Occipital lobe (tissue), 2 donors: ENCODE measurements around the gene ADGRL2. TPM values are rescaled to one million over a fixed set of nuclear protein-coding genes. Genes with fewer than 3 reads are reported as not detected.

ENCODE experiments used
- DNase-seq: peaks from one replicate; lab custom pipeline; 2025; lab: John Stamatoyannopoulos, UW
- total RNA-seq: library from RNA; depleted of rRNA; stranded (reverse); fragments of >200 nt; gene quantifications from one replicate; pipeline ENCODE4 v1.2.3, GENCODE V29; 2014

Gene ADGRL2
- total RNA-seq, 1 donor from 2014 or later: 130 TPM

DNA sequence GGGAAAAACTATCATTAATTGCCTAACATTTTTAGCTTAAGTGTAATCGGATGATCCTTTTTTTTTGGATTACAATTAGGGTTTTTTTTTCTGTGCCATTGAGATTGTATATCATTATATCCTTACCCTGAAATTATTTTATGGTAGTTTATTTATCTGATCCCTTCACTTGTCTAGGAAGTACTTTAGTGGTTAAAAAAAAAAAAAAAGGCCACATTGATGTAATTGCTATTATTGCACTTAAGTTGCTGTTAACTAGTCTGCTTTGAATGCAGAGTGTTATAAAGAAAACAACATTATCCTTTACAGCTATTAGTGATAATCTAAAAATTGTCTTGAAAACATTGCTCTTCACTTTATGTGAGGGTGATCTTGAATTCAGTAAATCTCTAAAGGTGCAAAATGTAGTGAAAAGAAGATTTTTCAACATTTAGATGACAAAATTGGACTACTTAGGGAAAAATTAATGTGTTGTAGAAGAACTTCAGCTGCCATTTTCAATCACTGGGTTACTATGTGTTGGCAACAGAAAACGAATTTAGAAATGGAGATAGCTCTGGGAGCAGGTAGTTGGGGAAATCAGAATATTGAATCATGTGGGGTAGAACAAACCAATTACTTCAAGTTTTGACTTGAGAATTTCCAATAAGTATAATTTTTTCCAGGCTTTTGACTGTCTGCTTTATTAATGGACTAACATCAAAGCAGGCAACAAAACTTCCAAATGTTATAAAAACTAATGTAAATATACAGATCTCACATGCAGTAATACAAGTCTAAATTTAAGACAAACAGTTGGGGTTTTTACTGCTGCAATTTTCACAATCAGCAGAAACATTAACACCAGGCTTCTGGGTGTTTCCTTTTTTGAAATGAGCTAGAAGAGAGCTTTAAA, 5.0 kb downstream of the ADGRL2 start:
- DNase-seq: no peak

DNA sequence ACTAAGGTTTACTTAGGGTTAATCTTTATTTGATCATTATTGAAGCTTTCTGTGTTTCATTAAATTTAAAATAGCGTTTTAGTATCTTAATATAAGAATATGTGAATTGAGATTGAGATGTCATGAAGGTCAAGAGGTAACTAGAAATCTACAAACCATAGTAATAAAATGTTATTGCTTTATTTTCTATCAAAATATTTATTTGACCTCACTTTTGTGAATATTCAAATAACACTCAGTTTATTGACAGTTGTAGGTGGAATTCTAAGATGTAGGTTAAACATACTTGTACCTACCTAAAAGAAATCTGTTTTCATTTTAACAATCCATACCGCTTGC, 5.7 kb downstream of the ADGRL2 start:
- DNase-seq: no peak

DNA sequence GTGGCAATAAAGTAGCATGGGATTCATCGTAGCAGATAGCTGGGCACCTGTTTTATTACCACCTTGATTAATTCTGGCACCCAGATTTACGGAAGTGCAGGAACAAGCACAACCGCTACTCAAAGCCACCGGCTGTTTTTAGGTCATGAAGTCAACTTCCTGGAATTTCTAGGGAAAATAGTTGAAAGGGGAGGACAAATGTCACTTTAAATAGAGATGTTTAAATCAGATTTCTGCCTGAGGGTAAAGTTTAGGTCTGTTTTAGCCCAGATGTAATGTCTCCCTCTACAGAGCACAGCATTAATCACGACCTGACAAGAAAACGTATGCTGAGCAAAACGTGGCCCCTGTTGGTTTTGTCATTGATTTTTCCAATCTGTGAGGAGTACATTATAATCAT, 8.0 kb downstream of the ADGRL2 start:
- no peak for DNase-seq

DNA sequence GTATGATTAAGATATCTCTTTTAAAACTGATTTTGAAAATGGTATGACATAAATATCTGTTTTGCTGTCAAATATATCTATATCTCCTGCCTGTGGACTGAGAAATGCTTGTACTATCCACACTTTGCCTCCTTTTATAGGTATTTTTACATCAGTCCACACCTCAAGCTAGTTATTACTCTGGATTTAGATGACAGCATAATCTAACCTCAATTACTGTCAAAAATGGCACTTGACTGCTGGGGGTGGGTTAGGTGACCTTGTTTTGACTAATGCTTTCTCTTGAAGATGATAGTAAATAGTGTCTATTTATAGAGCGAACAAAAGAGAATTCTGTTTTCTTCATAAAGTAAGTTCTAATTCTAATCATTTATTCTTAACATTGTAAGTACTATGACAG, 9.1 kb downstream of the ADGRL2 start:
- no peak for DNase-seq

DNA sequence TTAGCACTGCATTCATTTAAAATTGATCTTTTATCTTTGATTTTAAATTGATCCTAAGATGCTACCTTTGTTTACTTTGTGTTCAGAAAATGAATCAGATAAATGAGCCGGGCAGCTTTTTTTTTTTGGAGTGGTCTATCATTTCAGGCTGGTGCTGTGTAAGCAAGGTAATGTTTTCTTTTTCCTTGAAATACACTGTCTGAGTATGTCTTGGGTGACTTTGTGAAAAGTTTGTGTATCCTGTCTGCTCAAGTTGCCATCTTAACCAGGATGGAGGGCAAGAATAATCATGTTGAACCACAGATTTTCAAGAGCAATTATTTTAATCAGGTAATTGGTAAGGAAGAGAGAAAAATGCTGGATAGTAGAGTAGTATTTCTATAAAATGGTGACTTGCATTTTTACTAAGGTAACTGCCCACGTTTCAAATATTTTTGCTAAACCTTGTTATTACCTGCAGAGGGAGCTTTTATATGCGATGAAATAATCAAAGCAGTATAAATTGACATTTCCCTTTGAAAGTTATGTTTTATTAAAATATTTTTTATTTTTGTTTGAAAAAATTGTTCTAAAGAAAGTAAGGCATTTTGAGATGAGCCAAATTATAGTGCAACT, 11.1 kb downstream of the ADGRL2 start:
- no peak for DNase-seq

DNA sequence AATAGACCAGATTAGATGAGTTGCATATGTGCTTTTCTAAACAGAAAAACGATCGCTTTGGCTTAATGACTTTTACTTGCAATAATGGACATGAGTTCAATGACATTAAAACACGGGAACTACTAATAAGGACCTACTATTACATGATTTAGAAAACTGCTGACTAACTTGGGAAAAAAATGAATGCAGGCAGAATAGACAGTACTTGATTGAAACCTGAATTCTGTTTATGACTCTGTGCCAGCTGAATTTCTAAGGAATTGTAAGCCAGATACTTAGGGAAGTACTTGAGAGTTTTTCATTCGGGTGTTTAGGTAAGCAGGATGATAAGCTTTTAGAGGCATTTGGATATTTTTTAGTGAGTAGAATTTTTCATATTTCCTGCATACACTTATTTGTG, 12.0 kb downstream of the ADGRL2 start:
- no peak for DNase-seq

DNA sequence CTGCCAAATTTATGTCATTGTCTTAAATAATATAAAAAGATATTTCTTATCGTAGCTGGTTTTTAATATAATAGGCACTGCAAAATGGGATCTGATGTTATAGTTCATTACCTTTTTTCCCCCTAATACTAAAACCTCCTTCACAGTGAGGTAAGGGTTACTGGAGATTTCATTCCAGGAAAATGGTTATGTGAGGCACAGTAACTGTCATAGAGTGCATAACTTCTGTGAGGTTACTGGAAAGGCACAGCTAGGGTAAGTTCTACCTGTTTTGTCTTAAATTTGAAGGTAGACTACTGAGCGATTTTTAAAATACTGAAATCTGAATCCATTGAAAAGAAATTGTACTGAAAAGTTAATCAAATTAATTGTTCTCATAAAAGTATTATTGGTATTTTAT, 13.0 kb downstream of the ADGRL2 start:
- DNase-seq: no peak

DNA sequence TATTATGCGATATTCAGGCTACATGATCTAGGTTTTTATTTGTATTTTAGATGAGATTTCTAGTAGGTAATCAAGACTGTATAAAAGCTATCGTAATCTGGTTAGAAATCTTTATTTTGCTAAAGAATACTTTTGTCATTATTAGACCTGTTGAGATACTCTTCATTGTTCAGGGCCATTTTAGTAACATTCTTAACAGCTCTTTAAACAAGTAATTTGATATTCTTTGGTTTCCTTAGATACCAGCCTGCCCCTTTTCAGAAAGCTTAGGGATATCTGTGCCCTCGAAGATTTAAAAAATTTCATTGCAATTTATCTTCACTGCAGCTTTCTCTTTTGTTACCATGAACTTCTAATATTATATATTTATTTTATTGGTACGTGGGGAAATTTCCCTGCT, 18.9 kb downstream of the ADGRL2 start:
- no peak for DNase-seq

DNA sequence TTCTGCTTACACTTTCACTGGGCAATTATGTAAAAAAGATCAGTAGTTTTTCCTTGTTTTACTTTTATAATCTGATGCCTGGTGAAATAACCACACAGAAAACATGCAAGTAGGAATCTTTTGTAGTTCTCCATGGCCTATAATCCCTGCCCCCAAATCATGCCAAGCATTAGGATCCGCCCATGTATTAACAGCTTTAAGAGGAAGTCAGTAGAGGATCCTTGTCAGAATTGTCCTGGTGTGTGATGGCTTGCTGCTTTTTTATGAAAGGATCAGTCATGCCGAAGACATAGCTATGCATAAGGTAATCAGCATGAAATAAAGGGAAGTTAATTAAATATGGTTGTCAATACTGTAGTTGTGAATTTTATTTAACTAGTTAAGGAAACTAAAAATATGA, 20.0 kb downstream of the ADGRL2 start:
- DNase-seq: no peak

DNA sequence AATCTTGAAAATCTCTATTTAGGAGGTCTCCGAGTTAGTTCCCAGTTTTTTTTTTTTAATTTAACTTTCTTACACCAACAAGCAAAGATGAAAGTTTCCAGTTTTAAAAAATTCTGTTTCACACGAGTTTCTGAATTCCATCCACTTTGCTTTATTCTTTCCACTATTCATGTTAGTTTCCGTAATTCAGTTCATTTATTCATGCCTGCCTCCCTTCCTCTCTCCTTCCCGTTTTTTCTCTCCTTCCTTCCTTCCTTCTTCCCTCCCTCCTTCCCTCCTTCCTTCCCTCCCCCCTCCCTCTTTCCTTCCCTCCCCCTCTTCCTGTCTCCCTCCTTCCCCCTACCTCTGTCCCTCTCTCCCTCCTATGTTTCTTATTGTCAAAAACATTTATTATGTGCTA, 22.3 kb downstream of the ADGRL2 start:
- DNase-seq: no peak

DNA sequence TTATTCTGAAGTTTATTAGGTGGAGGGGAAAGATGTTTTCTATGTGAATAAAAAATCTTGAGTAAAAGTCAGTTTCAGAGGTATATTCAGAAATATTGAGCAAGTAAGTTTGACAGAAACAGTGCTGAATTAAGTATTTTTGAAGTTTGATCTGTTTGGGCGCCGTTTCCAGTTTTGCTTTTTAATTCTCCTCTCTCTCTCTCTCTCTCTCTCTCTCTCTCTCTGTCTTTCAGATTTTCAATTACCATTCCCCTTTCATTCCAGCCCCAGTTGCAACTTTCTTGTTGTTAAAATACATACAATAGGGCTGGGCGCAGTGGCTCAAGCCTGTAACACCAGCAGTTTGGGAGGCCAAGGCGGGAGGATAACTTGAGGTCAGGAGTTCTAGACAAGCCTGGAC, 24.0 kb downstream of the ADGRL2 start:
- DNase-seq: no peak

DNA sequence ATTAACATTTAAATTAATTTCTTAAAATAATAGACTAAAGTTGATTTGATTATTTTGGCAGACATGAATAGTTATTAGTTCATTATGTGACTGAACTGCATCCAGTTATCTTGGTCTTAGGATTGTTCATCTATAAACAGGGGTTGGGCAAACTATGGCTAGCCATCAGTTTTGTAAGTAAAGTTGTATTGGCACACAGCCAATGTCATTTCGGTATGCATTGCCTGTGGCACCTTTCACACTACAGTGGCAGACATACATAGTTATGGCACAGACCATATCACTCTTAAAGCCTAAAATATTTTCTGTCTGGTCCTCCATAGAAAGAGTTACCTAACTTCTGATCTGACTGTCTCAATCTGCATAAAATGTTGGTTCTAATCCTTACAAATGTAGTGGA, 27.2 kb downstream of the ADGRL2 start:
- DNase-seq: no peak

DNA sequence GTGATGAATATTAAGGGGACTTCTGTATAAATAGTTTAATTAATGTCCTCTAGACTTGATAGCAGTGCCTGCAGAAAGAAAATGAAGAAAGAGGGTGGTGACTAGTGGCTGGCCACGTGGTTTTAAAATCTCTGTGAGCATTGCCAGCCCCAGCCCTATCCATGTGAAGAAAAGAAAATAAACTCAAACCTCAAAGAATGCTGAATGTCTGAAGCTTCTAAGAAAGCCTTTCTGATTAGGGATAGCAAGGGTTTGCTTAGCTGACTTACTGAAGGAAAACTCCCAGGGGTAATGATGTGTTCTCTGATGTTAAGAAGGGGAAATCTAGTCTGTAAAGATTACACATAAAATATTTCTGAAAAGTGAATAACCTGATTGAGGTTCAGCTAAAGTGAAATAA, 31.8 kb downstream of the ADGRL2 start:
- no peak for DNase-seq

DNA sequence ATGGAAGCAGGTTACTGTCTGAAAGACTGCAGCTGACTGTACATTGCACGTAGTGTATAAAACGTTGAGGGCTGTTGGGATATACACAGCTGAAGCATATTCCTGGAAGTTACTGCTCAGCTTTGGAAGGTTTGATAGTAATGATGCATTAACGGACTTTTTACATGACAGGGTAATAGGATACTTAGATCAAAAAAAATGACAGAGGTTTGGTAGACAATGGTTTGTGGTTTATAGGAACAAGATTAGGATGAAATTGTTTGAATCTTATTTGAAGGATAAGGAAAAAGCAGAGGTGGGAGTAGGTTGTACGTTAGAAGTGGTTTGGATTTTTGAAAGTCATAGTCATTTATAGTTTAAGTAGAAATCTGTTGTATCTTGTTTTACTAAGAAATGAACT, 33.0 kb downstream of the ADGRL2 start:
- DNase-seq: no peak

DNA sequence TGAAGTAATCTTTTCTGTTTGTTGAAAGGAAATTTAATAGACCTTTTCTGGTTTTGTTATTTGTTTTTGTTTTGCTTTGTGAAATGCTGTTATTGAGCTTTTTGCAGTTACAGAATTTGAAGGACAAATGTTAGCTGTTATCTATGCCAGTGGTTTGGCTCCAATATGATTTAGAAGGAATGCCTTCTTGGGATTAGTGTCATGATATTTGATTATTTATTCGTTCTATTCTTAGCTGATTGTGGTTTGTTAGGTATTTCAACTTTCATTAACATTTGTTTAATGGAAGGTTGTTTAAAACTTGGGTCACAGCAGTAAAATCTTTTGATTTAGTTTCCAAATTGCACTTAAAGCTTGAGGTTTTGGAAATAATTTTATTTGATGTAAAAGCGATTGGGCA, 33.5 kb downstream of the ADGRL2 start:
- DNase-seq: no peak

DNA sequence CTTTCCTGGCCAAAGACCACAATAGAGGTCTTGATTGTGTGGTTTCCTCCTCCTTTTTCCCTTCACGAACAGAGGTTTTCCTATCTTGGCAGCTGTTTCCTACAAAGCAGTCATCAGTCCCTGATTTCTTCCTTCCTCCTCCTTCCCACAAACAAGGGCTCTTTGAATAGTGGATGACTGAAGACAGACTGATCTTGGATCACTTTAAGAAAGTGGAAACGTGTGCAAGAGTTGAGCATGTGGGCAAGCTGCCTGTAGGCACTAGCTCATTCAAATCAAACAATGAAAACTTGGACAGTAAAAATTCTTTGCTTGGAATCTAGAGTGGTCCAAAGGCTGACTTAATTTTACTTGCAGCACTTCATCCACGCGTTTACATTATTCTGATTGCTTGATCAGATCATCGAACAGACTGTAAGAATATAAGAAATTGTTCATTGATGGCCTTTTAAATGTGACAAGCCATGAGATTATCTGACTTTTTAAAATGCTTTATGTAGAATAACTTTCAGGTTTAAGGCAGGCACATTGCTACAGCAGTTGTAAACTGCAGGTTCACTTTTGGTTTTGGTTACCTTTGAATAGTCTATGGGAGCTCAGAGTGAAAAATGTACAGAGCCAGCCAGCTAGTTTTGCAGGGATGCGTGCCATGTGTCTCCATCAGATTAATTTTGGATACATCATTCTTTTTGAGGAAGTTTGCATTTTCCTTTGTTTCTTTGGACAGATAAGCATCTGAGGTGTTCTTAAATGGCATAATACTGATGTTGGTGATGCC, 34.4 kb downstream of the ADGRL2 start:
- DNase-seq: no peak

DNA sequence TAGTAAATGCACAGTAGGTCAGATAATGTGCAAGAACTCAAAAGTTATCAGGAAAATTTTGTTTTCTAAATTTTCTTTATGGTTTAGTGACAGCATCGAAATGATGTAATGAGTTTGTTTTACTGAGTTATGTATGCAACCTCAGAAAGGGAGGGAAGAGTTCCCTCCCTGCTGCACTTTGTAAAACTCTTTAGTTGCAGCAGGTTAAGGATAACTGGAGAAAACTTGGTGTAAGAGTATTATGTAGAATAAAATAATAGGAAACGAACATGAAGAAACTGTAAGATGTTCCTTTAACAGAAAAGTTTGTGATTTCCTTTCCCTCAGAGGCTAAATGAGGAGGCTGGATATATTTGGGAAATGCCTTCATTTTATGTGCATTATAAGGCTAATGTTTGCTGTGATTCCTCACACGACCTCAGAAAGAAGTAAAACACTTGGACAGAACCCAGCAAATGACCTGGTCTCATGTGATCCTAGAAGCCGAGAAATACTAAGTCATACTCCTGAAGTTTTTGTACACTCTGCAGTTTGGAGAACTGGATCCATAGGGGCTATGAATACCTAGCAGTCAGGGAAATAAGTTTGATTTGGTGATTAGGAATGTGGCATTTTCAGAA, 35.4 kb downstream of the ADGRL2 start:
- DNase-seq: no peak

DNA sequence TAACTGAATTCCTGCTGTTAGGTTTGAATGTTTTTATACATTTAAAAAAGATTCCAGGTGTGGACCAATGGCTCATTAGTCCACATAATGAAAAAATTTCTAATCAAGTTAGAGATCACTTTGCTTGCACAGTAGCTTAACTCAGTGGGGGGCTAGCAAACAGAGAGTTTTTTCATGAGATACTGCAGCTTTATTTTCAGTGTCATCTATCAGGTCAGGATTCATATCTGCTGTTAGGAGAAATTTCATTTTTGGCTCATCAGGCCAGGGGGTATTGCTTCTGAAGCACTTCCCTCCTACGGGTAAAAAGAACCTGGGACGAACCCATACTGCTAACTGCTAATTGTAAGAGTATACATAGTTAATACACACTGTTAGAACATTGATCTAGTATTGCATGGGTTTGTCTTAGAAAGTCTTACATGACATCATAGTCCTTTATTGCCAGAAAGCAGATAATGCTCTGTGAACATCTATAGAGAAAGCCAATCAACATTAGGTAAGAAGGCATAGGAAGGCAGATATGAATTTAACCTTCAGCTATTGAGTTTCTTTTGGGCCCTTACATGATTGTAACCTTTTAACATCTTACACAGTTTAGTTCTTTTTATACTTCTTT, 38.0 kb downstream of the ADGRL2 start:
- no peak for DNase-seq

DNA sequence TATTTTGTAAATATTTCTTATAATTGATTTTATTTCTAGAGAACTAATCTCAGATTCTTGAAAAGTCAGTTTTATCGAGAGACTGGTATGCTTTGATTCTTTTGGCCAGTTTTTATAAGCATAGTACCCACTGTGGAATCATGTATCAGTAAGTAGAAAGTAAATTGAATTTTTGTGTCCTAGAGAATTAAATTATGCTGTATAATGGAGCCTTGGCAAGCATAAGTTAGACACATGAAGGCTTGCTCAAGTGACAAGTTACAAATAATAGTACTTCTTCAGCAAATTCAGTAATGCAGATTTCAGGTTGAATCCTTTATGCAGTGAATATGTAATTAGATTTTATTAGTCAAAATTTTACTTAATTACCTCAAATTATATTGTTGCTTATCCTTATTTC, 40.1 kb downstream of the ADGRL2 start:
- no peak for DNase-seq

DNA sequence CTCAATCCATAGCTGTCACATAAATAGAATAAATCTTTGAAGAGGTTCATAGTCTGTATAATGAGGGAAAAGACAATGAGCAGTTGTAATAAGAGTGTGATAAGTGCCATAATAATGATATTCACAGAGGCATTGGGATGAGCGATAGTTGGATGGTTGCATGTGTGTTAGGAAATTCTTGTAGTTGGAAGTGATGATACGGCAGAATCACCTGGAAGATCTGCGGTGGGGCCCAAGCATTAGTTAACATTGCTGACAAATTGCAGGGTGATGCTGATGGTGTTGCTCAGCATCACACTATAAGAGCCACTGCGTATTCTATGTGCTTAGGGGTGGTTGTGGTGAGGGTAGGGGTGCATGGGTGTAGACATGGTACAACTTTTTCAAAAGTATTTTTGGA, 41.1 kb downstream of the ADGRL2 start:
- no peak for DNase-seq

DNA sequence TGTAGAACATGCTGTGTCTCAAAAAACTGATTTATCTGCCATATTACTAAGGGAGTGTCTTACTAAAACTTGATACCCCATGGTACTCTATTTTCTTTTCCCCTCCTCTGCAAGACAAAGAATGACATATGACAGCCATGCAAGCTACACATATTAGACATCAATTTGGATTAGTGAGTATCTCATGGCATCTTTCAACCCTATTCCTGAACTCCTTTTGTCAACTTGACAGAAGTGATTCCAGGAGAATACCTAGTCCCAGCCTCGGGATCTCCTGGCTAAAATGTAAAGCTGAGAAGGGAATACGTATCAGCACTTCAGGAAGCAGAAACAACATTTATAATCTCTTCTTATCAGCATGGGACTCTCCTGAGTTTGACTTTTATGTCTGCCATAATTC, 43.7 kb downstream of the ADGRL2 start:
- DNase-seq: no peak

DNA sequence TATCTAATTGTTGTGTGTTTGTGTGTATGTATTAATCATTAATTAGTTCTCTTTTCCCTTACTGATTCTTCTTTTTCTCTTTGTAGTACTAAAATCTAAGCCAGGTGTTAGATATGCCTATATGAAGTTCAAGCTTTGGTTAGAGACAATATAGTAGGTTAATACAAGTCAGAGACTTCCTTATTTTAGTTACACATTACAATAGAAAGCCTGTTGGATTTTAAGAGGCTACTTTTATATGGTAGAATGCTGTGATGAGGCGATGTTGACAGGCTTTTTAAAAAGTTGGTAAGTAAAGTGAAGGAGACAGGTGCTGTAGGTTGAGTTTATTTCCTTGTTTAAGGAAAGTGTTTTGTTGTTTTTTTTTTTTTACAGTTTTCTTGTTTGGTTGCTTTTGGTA, 45.9 kb downstream of the ADGRL2 start:
- no peak for DNase-seq
